ENCODE data around the gene MORC3. TPM values are rescaled to one million over a fixed set of nuclear protein-coding genes. Genes with fewer than 3 reads are reported as not detected.

The MORC3 gene
- total and polyA plus RNA-seq, 9 of the 15 experiments (the other 6 are each of a cell fraction or from before 2014, with no cell fraction given), result 12.7 to 53.7 (median 36.0) TPM

GRCh38 chr21:36385233-36386030 lies 65.4 kb downstream of the MORC3 start, which contains the start of gene CHAF1B (continued):
- TF ChIP-seq, protein P1, sequence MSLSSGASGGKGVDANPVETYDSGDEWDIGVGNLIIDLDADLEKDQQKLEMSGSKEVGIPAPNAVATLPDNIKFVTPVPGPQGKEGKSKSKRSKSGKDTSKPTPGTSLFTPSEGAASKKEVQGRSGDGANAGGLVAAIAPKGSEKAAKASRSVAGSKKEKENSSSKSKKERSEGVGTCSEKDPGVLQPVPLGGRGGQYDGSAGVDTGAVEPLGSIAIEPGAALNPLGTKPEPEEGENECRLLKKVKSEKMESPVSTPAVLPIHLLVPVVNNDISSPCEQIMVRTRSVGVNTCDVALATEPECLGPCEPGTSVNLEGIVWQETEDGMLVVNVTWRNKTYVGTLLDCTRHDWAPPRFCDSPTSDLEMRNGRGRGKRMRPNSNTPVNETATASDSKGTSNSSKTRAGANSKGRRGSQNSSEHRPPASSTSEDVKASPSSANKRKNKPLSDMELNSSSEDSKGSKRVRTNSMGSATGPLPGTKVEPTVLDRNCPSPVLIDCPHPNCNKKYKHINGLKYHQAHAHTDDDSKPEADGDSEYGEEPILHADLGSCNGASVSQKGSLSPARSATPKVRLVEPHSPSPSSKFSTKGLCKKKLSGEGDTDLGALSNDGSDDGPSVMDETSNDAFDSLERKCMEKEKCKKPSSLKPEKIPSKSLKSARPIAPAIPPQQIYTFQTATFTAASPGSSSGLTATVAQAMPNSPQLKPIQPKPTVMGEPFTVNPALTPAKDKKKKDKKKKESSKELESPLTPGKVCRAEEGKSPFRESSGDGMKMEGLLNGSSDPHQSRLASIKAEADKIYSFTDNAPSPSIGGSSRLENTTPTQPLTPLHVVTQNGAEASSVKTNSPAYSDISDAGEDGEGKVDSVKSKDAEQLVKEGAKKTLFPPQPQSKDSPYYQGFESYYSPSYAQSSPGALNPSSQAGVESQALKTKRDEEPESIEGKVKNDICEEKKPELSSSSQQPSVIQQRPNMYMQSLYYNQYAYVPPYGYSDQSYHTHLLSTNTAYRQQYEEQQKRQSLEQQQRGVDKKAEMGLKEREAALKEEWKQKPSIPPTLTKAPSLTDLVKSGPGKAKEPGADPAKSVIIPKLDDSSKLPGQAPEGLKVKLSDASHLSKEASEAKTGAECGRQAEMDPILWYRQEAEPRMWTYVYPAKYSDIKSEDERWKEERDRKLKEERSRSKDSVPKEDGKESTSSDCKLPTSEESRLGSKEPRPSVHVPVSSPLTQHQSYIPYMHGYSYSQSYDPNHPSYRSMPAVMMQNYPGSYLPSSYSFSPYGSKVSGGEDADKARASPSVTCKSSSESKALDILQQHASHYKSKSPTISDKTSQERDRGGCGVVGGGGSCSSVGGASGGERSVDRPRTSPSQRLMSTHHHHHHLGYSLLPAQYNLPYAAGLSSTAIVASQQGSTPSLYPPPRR (CRISPR knock-in tag; IDR thresholded peaks at IDR 0.05; ENCODE audit: borderline replicate concordance), result no peak
- no peak for TF ChIP-seq RREB1 (CRISPR knock-in tag; IDR thresholded peaks at IDR 0.05)
